SU-DHL-6 (cell line): ENCODE measurements around the gene RIMBP2.

Source experiments
- H2AFZ ChIP-seq: fragments of 200-600 bp; sonication (generic); 2 replicates; pipeline ENCODE4 v1.6.1; 2014; ENCODE audit warnings: low read depth, mild to moderate bottlenecking, moderate library complexity, mixed read lengths, antibody characterized with exemption, low read length; ENCODE audit not compliant: severe bottlenecking
- H3F3A ChIP-seq: fragments of 200-600 bp; shearing (Covaris generic); 2 replicates; pipeline ENCODE4 v1.6.0; 2016; ENCODE audit warnings: antibody characterized with exemption, mild to moderate bottlenecking; ENCODE audit not compliant: insufficient read depth
- H3K27ac ChIP-seq: fragments of 200-600 bp; sonication (generic); 2 replicates; pipeline ENCODE4 v1.5.1; 2016; ENCODE audit warnings: low read depth, mild to moderate bottlenecking, low read length, moderate library complexity, mixed read lengths
- H3K27me3 ChIP-seq: fragments of 200-600 bp; sonication (generic), shearing (Covaris generic); 2 replicates; pipeline ENCODE4 v1.6.0; 2014; ENCODE audit warnings: mild to moderate bottlenecking, low read length
- H3K36me3 ChIP-seq: fragments of 200-600 bp; sonication (generic); 2 replicates; pipeline ENCODE4 v1.6.1; 2014; ENCODE audit warnings: mild to moderate bottlenecking, low read length, mixed read lengths
- H3K4me2 ChIP-seq: fragments of 300-600, 200-600 bp; shearing (Covaris generic), sonication (generic); 2 replicates; pipeline ENCODE4 v1.6.0; 2014; ENCODE audit warnings: low read length, low read depth, mild to moderate bottlenecking; ENCODE audit not compliant: poor library complexity, severe bottlenecking
- H3K4me3 ChIP-seq: fragments of 200-600 bp; sonication (generic); 2 replicates; pipeline ENCODE4 v1.5.1; 2014; ENCODE audit warnings: antibody characterized with exemption, low read length, mild to moderate bottlenecking, mixed read lengths; ENCODE audit not compliant: insufficient read depth, poor library complexity, severe bottlenecking
- H3K79me2 ChIP-seq: fragments of 200-600 bp; sonication (generic); 2 replicates; pipeline ENCODE4 v1.6.1; 2014; ENCODE audit warnings: mild to moderate bottlenecking, low read length, moderate library complexity; ENCODE audit not compliant: insufficient read depth
- H3K9ac ChIP-seq: fragments of 200-600 bp; sonication (generic); 2 replicates; pipeline ENCODE4 v1.7.0; 2014; ENCODE audit warnings: mild to moderate bottlenecking, low read length
- H3K9me2 ChIP-seq: fragments of 200-600 bp; sonication (generic); replicated peaks from 2 replicates; pipeline ENCODE4 v1.6.1; 2014; ENCODE audit warnings: low read length; ENCODE audit not compliant: insufficient read depth
- H3K9me3 ChIP-seq: fragments of 200-600 bp; sonication (generic); 2 replicates; pipeline ENCODE4 v1.6.1; 2014; ENCODE audit warnings: low read length, mixed read lengths; ENCODE audit not compliant: insufficient read depth
- H4K20me1 ChIP-seq: fragments of 200-600 bp; sonication (generic); 2 replicates; pipeline ENCODE4 v1.6.1; 2014; ENCODE audit warnings: low read depth, mild to moderate bottlenecking, antibody characterized with exemption, low read length, moderate library complexity, mixed read lengths
- CTCF ChIP-seq: fragments of 200-600 bp; sonication (generic); IDR thresholded peaks from one replicate; pipeline ENCODE4 v1.5.1; 2017; ENCODE audit warnings: antibody characterized with exemption, mild to moderate bottlenecking, low read length, moderate library complexity; ENCODE audit not compliant: insufficient read depth, poor library complexity, severe bottlenecking
- EZH2phosphoT487 ChIP-seq: fragments of 200-600 bp; sonication (generic), shearing (Covaris generic); conservative IDR thresholded peaks from 2 replicates; pipeline ENCODE4 v1.6.1; 2018; ENCODE audit warnings: mild to moderate bottlenecking, antibody characterized with exemption, low read length, moderate library complexity, mixed read lengths

The RIMBP2 gene

GRCh38 chr12:130477266-130477665, 238.8 kb downstream of the RIMBP2 start:
- TF ChIP-seq CTCF (no peak), EZH2phosphoT487 (no peak)
- H3K9ac ChIP-seq: no peak overlapping the region
- no peaks in the 10 kb centered on the region for H3K79me2 ChIP-seq
- no peak overlapping the region for H3K4me2 ChIP-seq
- H3K36me3 ChIP-seq: no peaks in the 10 kb centered on the region
- no peaks in the 10 kb centered on the region for H3K27me3 ChIP-seq
- no peaks in the 10 kb centered on the region for H4K20me1 ChIP-seq
- no peaks in the 10 kb centered on the region for H3K9me3 ChIP-seq
- no peaks in the 10 kb centered on the region for H3F3A ChIP-seq
- no peak overlapping the region for H3K27ac ChIP-seq
- H3K4me3 ChIP-seq: no peak overlapping the region
- H3K9me2 ChIP-seq: no peaks in the 10 kb centered on the region
- H2AFZ ChIP-seq: no peak overlapping the region

GRCh38 chr12:130476451-130477135, 239.5 kb downstream of the RIMBP2 start:
- H3K36me3 ChIP-seq: no peaks in the 10 kb centered on the region
- no peaks in the 10 kb centered on the region for H4K20me1 ChIP-seq
- no peak overlapping the region for H2AFZ ChIP-seq
- no peak overlapping the region for H3K4me2 ChIP-seq
- H3K27ac ChIP-seq: no peak overlapping the region
- TF ChIP-seq CTCF: no peak
- TF ChIP-seq EZH2phosphoT487: no peak
- no peak overlapping the region for H3K9ac ChIP-seq
- no peaks in the 10 kb centered on the region for H3K79me2 ChIP-seq
- no peak overlapping the region for H3K4me3 ChIP-seq
- H3F3A ChIP-seq: no peaks in the 10 kb centered on the region
- no peaks in the 10 kb centered on the region for H3K9me3 ChIP-seq
- H3K9me2 ChIP-seq: no peaks in the 10 kb centered on the region
- H3K27me3 ChIP-seq: no peaks in the 10 kb centered on the region

- Histone ChIP-seq H3K27me3 (no peaks in the 10 kb centered on the region), H4K20me1 (no peaks in the 10 kb centered on the region), H2AFZ (no peak overlapping the region), H3K79me2 (no peaks in the 10 kb centered on the region), H3K9me2 (no peaks in the 10 kb centered on the region), H3K4me3 (no peak overlapping the region), H3K4me2 (no peak overlapping the region), H3F3A (no peaks in the 10 kb centered on the region), H3K9me3 (no peaks in the 10 kb centered on the region), H3K36me3 (no peaks in the 10 kb centered on the region), H3K27ac (no peak overlapping the region), H3K9ac (no peak overlapping the region)
- TF ChIP-seq CTCF: no peak
- TF ChIP-seq EZH2phosphoT487: no peak
Observed at GRCh38 chr12:130474599-130475269, 241.4 kb downstream of the RIMBP2 start.
